K562 (cell line): Measurements from ENCODE around the gene NUP153. TPM values are rescaled to one million over a fixed set of nuclear protein-coding genes. Genes with fewer than 3 reads are reported as not detected.

ENCODE experiments used
- BHLHE40 ChIP-seq: IDR thresholded peaks from 2 replicates; pipeline ENCODE4 v1.6.1; 2011; ENCODE audit warnings: low read length, improper control_type of control experiment
- CBFB ChIP-seq: sonication (generic); formaldehyde crosslinking; IDR thresholded peaks from 2 replicates; pipeline ENCODE4 v1.4.0; 2020; ENCODE audit warnings: mild to moderate bottlenecking, missing genetic modification reagents
- DIDO1 ChIP-seq: fragments of 450-650 bp; IDR thresholded peaks from 2 replicates; pipeline ENCODE4 v1.6.1; 2016; ENCODE audit warnings: low read depth, missing biosample characterization, missing genetic modification characterization
- GABPB2 ChIP-seq: fragments of 250-450 bp; sonication (Bioruptor Pico); conservative IDR thresholded peaks from 2 replicates; pipeline ENCODE4 v1.5.1; 2021; ENCODE audit warnings: mild to moderate bottlenecking
- GATAD2A ChIP-seq: fragments of 450-650 bp; IDR thresholded peaks from 2 replicates; pipeline ENCODE4 v1.6.1; 2017
- JUND ChIP-seq, 2 experiments: IDR thresholded peaks; 2 replicates in 1 of 2; 3 replicates in 1 of 2; pipeline ENCODE4 v1.6.1; 2011; ENCODE audit warnings: borderline replicate concordance in 2 of 2, low read depth in 2 of 2, low read length in 2 of 2, improper control_type of control experiment in 1 of 2, missing biosample characterization in 1 of 2, missing genetic modification characterization in 1 of 2, missing genetic modification reagents in 1 of 2
- KAT2B ChIP-seq: IDR thresholded peaks from one replicate; pipeline ENCODE4 v1.6.1; 2012; ENCODE audit warnings: low read depth, mild to moderate bottlenecking, control low read depth, inconsistent platforms, low read length, moderate library complexity
- MEF2D ChIP-seq: conservative IDR thresholded peaks from 2 replicates; pipeline ENCODE4 v1.6.1; 2016; ENCODE audit warnings: low read depth, missing genetic modification characterization, missing compliant biosample characterization
- NFE2 ChIP-seq: IDR thresholded peaks from 2 replicates; pipeline ENCODE4 v1.6.1; 2014; ENCODE audit warnings: antibody characterized with exemption, low read depth
- NR2F6 ChIP-seq: fragments of 450-650 bp; formaldehyde crosslinking; IDR thresholded peaks from 2 replicates; pipeline ENCODE4 v1.4.0; 2020; ENCODE audit warnings: mild to moderate bottlenecking
- POLR3G ChIP-seq: IDR thresholded peaks from 2 replicates; pipeline ENCODE4 v1.6.1; 2011; ENCODE audit not compliant: insufficient read length, insufficient replicate concordance; ENCODE audit errors: extremely low read depth
- RBM17 ChIP-seq: fragments of 200-400 bp; formaldehyde crosslinking; IDR thresholded peaks from 2 replicates; pipeline ENCODE4 v1.6.1; 2017; ENCODE audit warnings: low read depth, mild to moderate bottlenecking, low read length, borderline replicate concordance
- SNRNP70 ChIP-seq: fragments of 200-400 bp; formaldehyde crosslinking; optimal IDR thresholded peaks from 2 replicates; pipeline ENCODE3; 2017; ENCODE audit warnings: low read depth, low read length
- TCFL5 ChIP-seq: fragments of 250-450 bp; sonication (Bioruptor Pico); conservative IDR thresholded peaks from 2 replicates; pipeline ENCODE4 v1.6.1; 2021; ENCODE audit warnings: mild to moderate bottlenecking, moderate library complexity, matching md5 sums
- TEAD2 ChIP-seq: fragments of 450-650 bp; IDR thresholded peaks from 2 replicates; pipeline ENCODE4 v1.6.1; 2016; ENCODE audit warnings: missing genetic modification characterization, control low read depth, missing compliant biosample characterization
- ZNF217 ChIP-seq: sonication (generic); formaldehyde crosslinking; IDR thresholded peaks from 2 replicates; pipeline ENCODE4 v1.8.0; 2022; ENCODE audit warnings: mild to moderate bottlenecking, missing genetic modification reagents
- ZNF232 ChIP-seq: sonication (generic); formaldehyde crosslinking; IDR thresholded peaks from 2 replicates; pipeline ENCODE4 v1.8.0; 2022; ENCODE audit warnings: mild to moderate bottlenecking, missing genetic modification reagents
- ZNF584 ChIP-seq: fragments of 200-800 bp; sonication (Bioruptor generic); IDR thresholded peaks from 2 replicates; pipeline ENCODE4 v1.6.1; 2016; ENCODE audit warnings: low read depth, mild to moderate bottlenecking, missing genetic modification characterization, missing compliant biosample characterization
- polyA plus RNA-seq, 8 experiments: library from polyadenylated mRNA; depleted of rRNA in 4 of 8; stranded (reverse) in 5 of 8; unstranded in 3 of 8; fragments of >200 nt; fragmentation: Nextera tagmentation in 2 of 8; fragmentation: Illumina TruSeq in 1 of 8; extraction: Ambion mirVana in 2 of 8; extraction: Trizol in 1 of 8; gene quantifications; 2 replicates each; pipeline versions ENCODE4 v1.2.1 to v1.2.3, GENCODE V29; 2011 to 2014; ENCODE audit warnings: inconsistent platforms in 1 of 8, missing spikeins in 1 of 8
- total RNA-seq, 7 experiments: library from RNA; depleted of rRNA in 6 of 7; stranded (reverse); fragments of >200 nt in 6 of 7; fragmentation: Illumina TruSeq in 2 of 7; extraction: Trizol in 2 of 7; gene quantifications; 2 replicates each; pipeline versions ENCODE4 v1.2.1 to v1.2.3, GENCODE V29; 2011 to 2021; ENCODE audit warnings: low replicate concordance in 1 of 7
- TF ChIP-seq, protein P1 (sequence below): fragments of 250-450 bp; sonication (Bioruptor Pico); IDR thresholded peaks from 2 replicates; pipeline ENCODE4 v1.5.1; 2021; ENCODE audit warnings: mild to moderate bottlenecking
- TF ChIP-seq, protein P2 (sequence below): fragments of 450-650 bp; formaldehyde crosslinking; IDR thresholded peaks from 2 replicates; pipeline ENCODE4 v1.4.0; 2020; ENCODE audit warnings: mild to moderate bottlenecking, mixed read lengths
- TF ChIP-seq, protein P3 (sequence below): fragments of 250-450 bp; sonication (Bioruptor Pico); IDR thresholded peaks from 2 replicates; pipeline ENCODE4 v1.4.0; 2020; ENCODE audit warnings: mild to moderate bottlenecking
- TF ChIP-seq, protein P4 (sequence below), 2 experiments: fragments of 450-650 bp in 1 of 2; sonication (generic) in 1 of 2; formaldehyde crosslinking in 1 of 2; IDR thresholded peaks in 1 of 2; conservative IDR thresholded peaks in 1 of 2; 2 replicates each; pipeline versions ENCODE4 v1.6.1 to v1.8.1; 2016 to 2023; ENCODE audit warnings: mild to moderate bottlenecking in 2 of 2, moderate library complexity in 2 of 2, inconsistent platforms in 1 of 2, missing genetic modification reagents in 1 of 2

NUP153 gene
- total and polyA plus RNA-seq, 9 of the 15 experiments (the other 6 are each of a cell fraction or from before 2014, with no cell fraction given), result 21.9 to 110 (median 84.8) TPM

- TF ChIP-seq, protein P1, sequence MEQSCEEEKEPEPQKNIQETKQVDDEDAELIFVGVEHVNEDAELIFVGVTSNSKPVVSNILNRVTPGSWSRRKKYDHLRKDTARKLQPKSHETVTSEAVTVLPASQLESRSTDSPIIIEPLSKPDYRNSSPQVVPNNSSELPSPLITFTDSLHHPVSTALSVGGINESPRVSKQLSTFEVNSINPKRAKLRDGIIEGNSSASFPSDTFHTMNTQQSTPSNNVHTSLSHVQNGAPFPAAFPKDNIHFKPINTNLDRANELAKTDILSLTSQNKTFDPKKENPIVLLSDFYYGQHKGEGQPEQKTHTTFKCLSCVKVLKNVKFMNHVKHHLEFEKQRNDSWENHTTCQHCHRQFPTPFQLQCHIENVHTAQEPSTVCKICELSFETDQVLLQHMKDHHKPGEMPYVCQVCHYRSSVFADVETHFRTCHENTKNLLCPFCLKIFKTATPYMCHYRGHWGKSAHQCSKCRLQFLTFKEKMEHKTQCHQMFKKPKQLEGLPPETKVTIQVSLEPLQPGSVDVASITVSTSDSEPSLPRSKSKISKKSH (CRISPR knock-in tag), result no peak
- TF ChIP-seq ZNF584 (CRISPR knock-in tag), result no peak
- no peak for TF ChIP-seq KAT2B
- TF ChIP-seq SNRNP70, result no peak
- TF ChIP-seq GABPB2, result no peak
- TF ChIP-seq, protein P2, sequence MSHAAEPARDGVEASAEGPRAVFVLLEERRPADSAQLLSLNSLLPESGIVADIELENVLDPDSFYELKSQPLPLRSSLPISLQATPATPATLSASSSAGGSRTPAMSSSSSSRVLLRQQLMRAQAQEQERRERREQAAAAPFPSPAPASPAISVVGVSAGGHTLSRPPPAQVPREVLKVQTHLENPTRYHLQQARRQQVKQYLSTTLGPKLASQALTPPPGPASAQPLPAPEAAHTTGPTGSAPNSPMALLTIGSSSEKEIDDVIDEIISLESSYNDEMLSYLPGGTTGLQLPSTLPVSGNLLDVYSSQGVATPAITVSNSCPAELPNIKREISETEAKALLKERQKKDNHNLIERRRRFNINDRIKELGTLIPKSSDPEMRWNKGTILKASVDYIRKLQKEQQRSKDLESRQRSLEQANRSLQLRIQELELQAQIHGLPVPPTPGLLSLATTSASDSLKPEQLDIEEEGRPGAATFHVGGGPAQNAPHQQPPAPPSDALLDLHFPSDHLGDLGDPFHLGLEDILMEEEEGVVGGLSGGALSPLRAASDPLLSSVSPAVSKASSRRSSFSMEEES (CRISPR knock-in tag), result no peak
- TF ChIP-seq, protein P3, sequence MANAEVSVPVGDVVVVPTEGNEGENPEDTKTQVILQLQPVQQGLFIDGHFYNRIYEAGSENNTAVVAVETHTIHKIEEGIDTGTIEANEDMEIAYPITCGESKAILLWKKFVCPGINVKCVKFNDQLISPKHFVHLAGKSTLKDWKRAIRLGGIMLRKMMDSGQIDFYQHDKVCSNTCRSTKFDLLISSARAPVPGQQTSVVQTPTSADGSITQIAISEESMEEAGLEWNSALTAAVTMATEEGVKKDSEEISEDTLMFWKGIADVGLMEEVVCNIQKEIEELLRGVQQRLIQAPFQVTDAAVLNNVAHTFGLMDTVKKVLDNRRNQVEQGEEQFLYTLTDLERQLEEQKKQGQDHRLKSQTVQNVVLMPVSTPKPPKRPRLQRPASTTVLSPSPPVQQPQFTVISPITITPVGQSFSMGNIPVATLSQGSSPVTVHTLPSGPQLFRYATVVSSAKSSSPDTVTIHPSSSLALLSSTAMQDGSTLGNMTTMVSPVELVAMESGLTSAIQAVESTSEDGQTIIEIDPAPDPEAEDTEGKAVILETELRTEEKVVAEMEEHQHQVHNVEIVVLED (CRISPR knock-in tag), result 0 out of 2 replicates have a peak, but pooled peaks have one; percentile 15
- TF ChIP-seq BHLHE40, result no peak
- no peak for TF ChIP-seq GATAD2A
- TF ChIP-seq ZNF232 (CRISPR knock-in tag), result no peak
- no peak for TF ChIP-seq DIDO1 (tag)
- TF ChIP-seq, protein P4, sequence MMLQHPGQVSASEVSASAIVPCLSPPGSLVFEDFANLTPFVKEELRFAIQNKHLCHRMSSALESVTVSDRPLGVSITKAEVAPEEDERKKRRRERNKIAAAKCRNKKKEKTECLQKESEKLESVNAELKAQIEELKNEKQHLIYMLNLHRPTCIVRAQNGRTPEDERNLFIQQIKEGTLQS (IDR thresholded peaks at IDR 0.05), result peak; percentile 99
- TF ChIP-seq, protein P4 (CRISPR knock-in tag; conservative IDR thresholded peaks at IDR 0.05), result peak; percentile 87
- TF ChIP-seq CBFB (CRISPR knock-in tag), result no peak
- TF ChIP-seq ZNF217 (CRISPR knock-in tag), result no peak
- peak; percentile 96 for TF ChIP-seq NFE2
- TF ChIP-seq TEAD2, result no peak
- no peak for TF ChIP-seq NR2F6
- TF ChIP-seq TCFL5 (CRISPR knock-in tag), result no peak
- TF ChIP-seq RBM17, result no peak
- TF ChIP-seq JUND (IDR thresholded peaks at IDR 0.05; ENCODE audit: borderline replicate concordance, low read depth, low read length), result peak; percentile 100
- peak; percentile 100 for TF ChIP-seq JUND (tag; IDR thresholded peaks at IDR 0.05; ENCODE audit: borderline replicate concordance, low read depth, low read length)
- TF ChIP-seq POLR3G, result no peak
- no peak for TF ChIP-seq MEF2D (tag)
These were observed 8.4 kb upstream of the NUP153 start (continued) for GRCh38 chr6:17714879-17715851.
